Measurements from ENCODE around the gene TMPRSS3.

TMPRSS3 gene

GRCh38 chr21:42389449-42389835 lies 6.4 kb downstream of the TMPRSS3 start:
- FAIRE-seq (no peak), DNase-seq (ENCODE audit: low spot score) (peak; percentile 25)

- FAIRE-seq, result no peak
- no peak for DNase-seq (ENCODE audit: low spot score)
These were observed 7.0 kb downstream of the TMPRSS3 start for GRCh38 chr21:42388740-42389448.

- DNase-seq (ENCODE audit: low spot score) (no peak), FAIRE-seq (no peak)
These were observed 8.0 kb downstream of the TMPRSS3 start for GRCh38 chr21:42387843-42388340.

- DNase-seq (ENCODE audit: low spot score), result no peak
These were observed 8.7 kb downstream of the TMPRSS3 start for GRCh38 chr21:42387164-42387563.

GRCh38 chr21:42386034-42386591 lies 9.7 kb downstream of the TMPRSS3 start:
- DNase-seq (ENCODE audit: low spot score), result no peak
- FAIRE-seq, result no peak

More at GRCh38 chr21:42387164-42387563, 8.7 kb downstream of the TMPRSS3 start:
- no peak for FAIRE-seq

- DNase-seq (ENCODE audit: low spot score), result no peak
- no peak for FAIRE-seq
These were observed 10.2 kb downstream of the TMPRSS3 start for GRCh38 chr21:42385619-42386018.

- FAIRE-seq (no peak), DNase-seq (ENCODE audit: low spot score) (no peak)
These were observed 10.9 kb downstream of the TMPRSS3 start for GRCh38 chr21:42384989-42385388.

GRCh38 chr21:42384156-42384945 lies 11.5 kb downstream of the TMPRSS3 start:
- FAIRE-seq (no peak), DNase-seq (ENCODE audit: low spot score) (no peak)

GRCh38 chr21:42383331-42383730 lies 12.5 kb downstream of the TMPRSS3 start:
- FAIRE-seq (no peak), DNase-seq (ENCODE audit: low spot score) (no peak)

GRCh38 chr21:42382915-42383314 lies 12.9 kb downstream of the TMPRSS3 start:
- DNase-seq (ENCODE audit: low spot score) (no peak), FAIRE-seq (no peak)

- DNase-seq (ENCODE audit: low spot score), result no peak
- FAIRE-seq, result no peak
These were observed 14.4 kb downstream of the TMPRSS3 start for GRCh38 chr21:42381347-42381984.

GRCh38 chr21:42379426-42380215 lies 16.2 kb downstream of the TMPRSS3 start:
- FAIRE-seq (no peak), DNase-seq (ENCODE audit: low spot score) (no peak)

GRCh38 chr21:42378418-42378817 lies 17.4 kb downstream of the TMPRSS3 start:
- FAIRE-seq, result no peak
- DNase-seq (ENCODE audit: low spot score), result no peak

GRCh38 chr21:42377951-42378340 lies 17.9 kb downstream of the TMPRSS3 start:
- no peak for DNase-seq (ENCODE audit: low spot score)
- no peak for FAIRE-seq

- no peak for FAIRE-seq
- no peak for DNase-seq (ENCODE audit: low spot score)
These were observed 18.5 kb downstream of the TMPRSS3 start for GRCh38 chr21:42377211-42377950.

- no peak for DNase-seq (ENCODE audit: low spot score)
- no peak for FAIRE-seq
These were observed 19.4 kb downstream of the TMPRSS3 start for GRCh38 chr21:42376338-42376982.

GRCh38 chr21:42375966-42376337 lies 19.9 kb downstream of the TMPRSS3 start:
- no peak for DNase-seq (ENCODE audit: low spot score)
- FAIRE-seq, result no peak

GRCh38 chr21:42375506-42375905 lies 20.3 kb downstream of the TMPRSS3 start:
- FAIRE-seq (no peak), DNase-seq (ENCODE audit: low spot score) (no peak)

GRCh38 chr21:42374864-42375499 lies 20.9 kb downstream of the TMPRSS3 start:
- FAIRE-seq (no peak), DNase-seq (ENCODE audit: low spot score) (no peak)
